ACC112 (cell line): ENCODE data around the gene RAC3.

Experiments
- H2AFZ ChIP-seq: fragments of 200-600 bp; sonication (generic); one replicate; pipeline ENCODE4 v1.6.0; 2017; ENCODE audit warnings: antibody characterized with exemption, low read length; ENCODE audit not compliant: unreplicated experiment
- H3K27ac ChIP-seq: fragments of 200-600 bp; sonication (generic); 2 replicates; pipeline ENCODE4 v1.5.1; 2014; ENCODE audit warnings: low read depth, mild to moderate bottlenecking, antibody characterized with exemption, low read length, moderate library complexity
- H3K27me3 ChIP-seq: fragments of 200-600 bp; sonication (generic); 2 replicates; pipeline ENCODE4 v1.6.1; 2014; ENCODE audit warnings: mild to moderate bottlenecking, antibody characterized with exemption, low read length, moderate library complexity, mixed read lengths; ENCODE audit not compliant: insufficient read depth
- H3K36me3 ChIP-seq: fragments of 200-600 bp; sonication (generic); 2 replicates; pipeline ENCODE4 v1.6.1; 2016; ENCODE audit warnings: mild to moderate bottlenecking, antibody characterized with exemption, low read length, moderate library complexity, mixed read lengths; ENCODE audit not compliant: insufficient read depth
- H3K4me1 ChIP-seq: fragments of 200-600 bp; sonication (generic); one replicate; pipeline ENCODE4 v1.6.1; 2016; ENCODE audit warnings: low read length, mixed read lengths; ENCODE audit not compliant: insufficient read depth, unreplicated experiment, control insufficient read depth
- H3K4me3 ChIP-seq: fragments of 200-600 bp; sonication (generic); 2 replicates; pipeline ENCODE4 v1.5.1; 2014; ENCODE audit warnings: mild to moderate bottlenecking, low read depth, low read length
- H3K79me2 ChIP-seq: fragments of 200-600 bp; sonication (generic); one replicate; pipeline ENCODE4 v1.6.0; 2016; ENCODE audit warnings: low read length; ENCODE audit not compliant: control insufficient read depth, unreplicated experiment, insufficient read depth

The RAC3 gene

DNA sequence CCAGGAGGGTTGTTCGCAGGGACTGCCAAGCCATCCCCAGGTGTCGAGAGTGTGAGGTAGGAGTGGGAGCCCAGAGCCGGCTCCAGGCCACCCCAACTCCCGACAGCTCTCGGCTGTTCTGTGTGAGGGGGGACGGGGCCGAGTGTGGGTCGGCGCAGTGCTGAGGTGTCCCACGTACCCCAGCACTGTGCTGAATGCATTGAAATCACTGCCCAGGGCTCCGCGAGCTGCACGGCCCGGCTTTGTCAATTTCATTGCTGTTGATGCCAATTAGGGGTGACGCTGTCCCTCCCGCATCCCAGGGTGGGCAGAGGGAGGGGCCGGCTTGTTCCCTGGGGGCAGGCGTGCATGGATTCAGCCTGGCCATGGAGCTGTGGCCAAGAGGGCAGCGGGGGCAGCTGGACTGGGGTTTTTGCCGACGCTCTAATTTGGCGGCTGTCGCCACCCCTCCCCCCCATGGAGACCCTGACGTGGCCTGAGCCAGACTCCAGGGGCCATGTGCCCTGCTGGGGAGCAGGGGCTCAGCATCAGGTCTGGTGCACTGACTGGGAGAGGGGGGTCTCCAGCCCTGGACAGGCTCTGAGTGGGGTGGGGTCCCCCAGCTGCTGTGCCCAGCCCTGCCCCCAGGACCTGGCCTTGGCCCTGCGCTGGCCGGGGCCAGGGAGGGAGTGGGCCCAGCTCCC lies 23.1 kb upstream of the RAC3 start:
- no peak overlapping the region for H3K4me3 ChIP-seq
- no peak overlapping the region for H2AFZ ChIP-seq
- H3K4me1 ChIP-seq: peaks cover 31% of the 10 kb centered on the region
- no peak overlapping the region for H3K27ac ChIP-seq
- no peaks in the 10 kb centered on the region for H3K27me3 ChIP-seq
- no peaks in the 10 kb centered on the region for H3K79me2 ChIP-seq
- no peaks in the 10 kb centered on the region for H3K36me3 ChIP-seq

GRCh38 chr17:82008941-82009405 lies 22.5 kb upstream of the RAC3 start:
- Histone ChIP-seq H3K27me3 (no peaks in the 10 kb centered on the region), H3K27ac (no peak overlapping the region), H3K36me3 (no peaks in the 10 kb centered on the region), H2AFZ (no peak overlapping the region), H3K4me1 (peaks cover 28% of the 10 kb centered on the region), H3K4me3 (no peak overlapping the region), H3K79me2 (no peaks in the 10 kb centered on the region)

- Histone ChIP-seq H3K4me3 (no peak overlapping the region), H3K36me3 (no peaks in the 10 kb centered on the region), H3K27ac (no peak overlapping the region), H3K27me3 (no peaks in the 10 kb centered on the region), H2AFZ (no peak overlapping the region), H3K79me2 (no peaks in the 10 kb centered on the region), H3K4me1 (peaks cover 24% of the 10 kb centered on the region)
Measured at GRCh38 chr17:82009413-82009812, 22.1 kb upstream of the RAC3 start.

- Histone ChIP-seq H2AFZ (no peak overlapping the region), H3K4me3 (no peak overlapping the region), H3K36me3 (no peaks in the 10 kb centered on the region), H3K79me2 (no peaks in the 10 kb centered on the region), H3K27me3 (no peaks in the 10 kb centered on the region), H3K27ac (no peak overlapping the region), H3K4me1 (peaks cover 10% of the 10 kb centered on the region)
Measured at GRCh38 chr17:82010575-82011525, 20.6 kb upstream of the RAC3 start.

DNA sequence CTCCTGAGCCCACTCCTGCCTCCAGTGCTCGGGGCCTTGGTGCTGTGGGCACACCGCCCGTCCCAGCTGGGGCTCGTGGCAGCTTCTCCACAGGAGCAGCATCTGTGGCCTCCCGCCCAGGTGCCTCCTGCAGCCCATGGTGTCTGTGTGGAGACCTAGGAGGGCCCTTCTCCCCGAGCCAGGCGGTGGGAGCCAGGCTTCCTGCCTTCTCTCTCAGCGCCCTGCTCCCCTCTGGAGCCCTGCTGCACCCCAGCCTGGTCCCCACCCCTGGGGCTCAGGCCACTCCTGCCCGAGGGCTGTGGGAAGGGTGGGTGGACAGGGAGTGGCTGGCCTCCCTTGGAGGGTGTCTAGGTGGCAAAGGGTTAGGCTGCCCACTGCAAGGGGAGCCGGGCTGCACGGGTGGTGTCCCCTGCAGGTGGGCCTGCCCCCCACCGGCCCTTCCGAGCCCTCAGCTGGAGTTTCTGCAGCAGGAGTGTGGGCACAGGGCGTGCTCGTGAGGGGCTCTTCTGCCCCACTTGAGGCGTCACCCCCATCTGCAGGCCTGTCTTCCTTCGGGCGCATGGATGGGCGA lies 19.8 kb upstream of the RAC3 start:
- H3K27ac ChIP-seq: no peak overlapping the region
- no peaks in the 10 kb centered on the region for H3K79me2 ChIP-seq
- peaks cover 3% of the 10 kb centered on the region for H3K4me1 ChIP-seq
- H2AFZ ChIP-seq: no peak overlapping the region
- H3K4me3 ChIP-seq: no peak overlapping the region
- no peaks in the 10 kb centered on the region for H3K36me3 ChIP-seq
- no peaks in the 10 kb centered on the region for H3K27me3 ChIP-seq

GRCh38 chr17:82012261-82012639 lies 19.2 kb upstream of the RAC3 start:
- H2AFZ ChIP-seq: no peak overlapping the region
- H3K4me1 ChIP-seq: no peaks in the 10 kb centered on the region
- H3K36me3 ChIP-seq: no peaks in the 10 kb centered on the region
- H3K27me3 ChIP-seq: no peaks in the 10 kb centered on the region
- H3K4me3 ChIP-seq: no peak overlapping the region
- H3K27ac ChIP-seq: no peak overlapping the region
- no peaks in the 10 kb centered on the region for H3K79me2 ChIP-seq

DNA sequence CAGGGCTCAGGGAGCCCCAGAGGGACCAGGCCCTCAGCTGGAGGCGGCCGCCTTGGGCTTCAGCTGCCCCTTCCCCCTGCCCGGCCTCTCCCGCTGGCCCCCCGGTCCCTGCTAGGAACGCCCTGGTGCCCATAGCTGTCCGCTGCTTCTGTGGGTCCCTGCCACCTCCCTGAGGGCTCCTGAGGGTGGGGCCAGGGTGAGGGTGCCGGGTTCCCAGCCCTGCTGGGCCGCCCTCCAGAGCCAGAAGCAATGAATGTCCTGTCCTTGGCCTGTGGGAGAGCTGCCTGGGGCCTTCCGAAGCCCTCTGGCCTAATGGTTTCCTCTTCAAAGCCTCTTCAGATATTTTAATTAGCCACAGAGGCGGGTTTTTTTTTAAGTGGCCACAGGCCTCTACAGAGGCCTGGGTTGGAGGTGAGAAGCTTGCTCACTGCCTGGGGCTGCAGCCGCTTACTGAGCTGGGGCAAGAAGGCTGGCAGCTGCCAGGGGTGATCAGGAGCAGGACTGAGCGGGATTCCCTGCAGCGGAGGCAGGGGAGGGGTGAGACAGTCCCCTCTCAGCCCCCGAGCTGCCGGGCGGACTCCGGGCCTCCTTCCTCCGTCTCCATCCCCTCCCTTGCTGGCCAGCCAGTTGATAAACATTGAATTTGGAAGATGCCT lies 18.7 kb upstream of the RAC3 start:
- Histone ChIP-seq H3K27me3 (no peaks in the 10 kb centered on the region), H2AFZ (no peak overlapping the region), H3K79me2 (no peaks in the 10 kb centered on the region), H3K27ac (no peak overlapping the region), H3K4me1 (no peaks in the 10 kb centered on the region), H3K36me3 (no peaks in the 10 kb centered on the region), H3K4me3 (no peak overlapping the region)

GRCh38 chr17:82013341-82013740 lies 18.1 kb upstream of the RAC3 start:
- Histone ChIP-seq H3K79me2 (no peaks in the 10 kb centered on the region), H3K4me3 (no peak overlapping the region), H3K27me3 (no peaks in the 10 kb centered on the region), H3K36me3 (no peaks in the 10 kb centered on the region), H3K27ac (no peak overlapping the region), H2AFZ (no peak overlapping the region), H3K4me1 (no peaks in the 10 kb centered on the region)

GRCh38 chr17:82013772-82014321 lies 17.6 kb upstream of the RAC3 start:
- Histone ChIP-seq H3K27me3 (no peaks in the 10 kb centered on the region), H3K4me3 (no peak overlapping the region), H3K79me2 (no peaks in the 10 kb centered on the region), H3K27ac (no peak overlapping the region), H3K4me1 (no peaks in the 10 kb centered on the region), H2AFZ (no peak overlapping the region), H3K36me3 (no peaks in the 10 kb centered on the region)

DNA sequence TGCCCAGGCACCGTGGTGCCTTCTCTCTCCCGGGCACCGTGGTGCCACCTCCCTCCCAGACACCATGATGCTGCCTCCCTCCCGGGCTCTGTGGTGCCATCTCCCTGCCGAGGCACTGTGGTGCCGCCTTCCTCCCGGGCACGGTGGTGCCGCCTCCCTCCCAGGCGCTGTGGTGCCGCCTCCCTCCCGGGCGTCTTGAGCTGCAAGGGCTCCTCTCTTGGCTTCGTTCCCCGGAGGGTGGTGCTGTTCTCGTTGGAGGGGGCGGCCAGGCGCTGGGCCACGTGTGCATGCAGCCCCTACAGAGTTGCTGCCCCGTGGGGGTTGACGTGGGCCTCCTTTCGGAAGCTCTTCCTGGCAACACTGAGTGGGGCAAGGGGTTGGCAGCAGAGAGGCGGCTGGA lies 17.0 kb upstream of the RAC3 start:
- Histone ChIP-seq H3K79me2 (no peaks in the 10 kb centered on the region), H3K36me3 (no peaks in the 10 kb centered on the region), H3K4me1 (no peaks in the 10 kb centered on the region), H3K27ac (no peak overlapping the region), H3K27me3 (no peaks in the 10 kb centered on the region), H3K4me3 (no peak overlapping the region), H2AFZ (no peak overlapping the region)
